Jurkat, Clone E6-1 (cell line): ENCODE results near the gene SLC37A1.

ENCODE experiments used
- DNase-seq: peaks from one replicate; pipeline ENCODE4 v3.0.0-alpha.2; 2011; ENCODE audit warnings: low read depth, low spot score
- H3K4me3 ChIP-seq: 2 replicates; pipeline ENCODE4 v1.5.1; 2011; ENCODE audit warnings: mild to moderate bottlenecking, low read length, control low read depth, moderate library complexity

The SLC37A1 gene

GRCh38 chr21:42566524-42567213, 53.0 kb downstream of the SLC37A1 start:
- no peak overlapping the region for H3K4me3 ChIP-seq
- no peak for DNase-seq

DNA sequence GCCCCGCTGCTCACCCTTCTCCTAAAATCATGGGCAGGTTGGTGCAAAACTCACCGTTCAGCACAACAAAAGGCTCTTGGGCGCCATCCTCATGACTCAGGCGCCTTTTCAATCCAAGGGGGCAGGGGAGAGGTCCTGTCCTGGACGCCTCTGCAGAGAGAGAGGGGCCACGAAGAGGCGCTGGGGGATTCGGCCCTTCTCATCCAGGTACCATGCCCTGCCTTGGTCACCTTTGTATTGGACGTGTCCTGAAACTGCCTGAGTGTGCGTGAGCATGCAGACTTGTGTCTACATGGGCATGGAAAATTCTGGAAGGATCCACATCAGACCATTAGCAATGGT, 53.5 kb downstream of the SLC37A1 start:
- DNase-seq: no peak
- no peak overlapping the region for H3K4me3 ChIP-seq

- no peak overlapping the region for H3K4me3 ChIP-seq
- no peak for DNase-seq
These were observed 54.2 kb downstream of the SLC37A1 start for GRCh38 chr21:42567861-42568260.

- DNase-seq: no peak
These were observed 54.7 kb downstream of the SLC37A1 start for GRCh38 chr21:42568376-42568775.

DNA sequence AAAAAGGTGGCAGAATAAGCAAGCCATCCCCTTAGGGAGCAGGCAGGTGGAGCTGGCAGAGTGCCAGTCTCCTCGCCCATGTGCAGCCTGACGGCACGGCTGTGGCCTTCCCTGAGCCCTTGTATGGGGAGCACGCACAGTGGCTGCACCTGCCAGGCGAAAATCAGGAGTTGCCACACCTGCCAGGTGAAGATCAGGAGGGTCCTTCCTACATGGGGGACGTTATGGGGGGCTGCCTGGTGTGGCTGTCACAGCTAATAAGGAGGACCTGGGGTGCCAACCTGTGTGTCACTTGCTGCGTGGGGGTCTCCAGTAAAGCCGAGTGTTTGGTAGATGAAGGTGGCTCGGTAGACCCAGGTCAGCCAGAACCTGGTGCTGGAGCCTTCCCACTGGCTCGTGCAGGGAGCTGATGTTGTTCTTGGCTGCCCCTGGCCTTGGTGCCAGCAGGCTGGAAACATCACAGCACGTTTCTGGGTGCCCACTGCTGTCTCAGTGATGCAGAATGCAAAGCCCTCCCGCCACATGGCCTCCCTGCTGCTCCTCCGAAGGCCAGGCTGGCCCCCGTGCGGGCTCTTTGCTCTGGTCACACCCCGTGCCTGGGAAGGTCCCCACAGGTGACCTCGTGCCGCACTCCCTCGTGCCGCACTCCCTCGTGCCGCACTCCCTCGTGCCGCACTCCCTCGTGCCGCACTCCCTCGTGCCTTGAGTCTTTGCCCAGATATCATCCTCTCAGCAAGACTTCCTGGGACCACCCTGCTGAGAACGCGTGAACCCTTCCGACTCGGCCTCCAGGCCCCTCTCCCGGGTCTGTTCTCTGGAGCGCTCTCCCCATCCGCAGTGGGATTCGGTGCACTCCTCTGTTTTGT, 55.4 kb downstream of the SLC37A1 start:
- no peak overlapping the region for H3K4me3 ChIP-seq
- DNase-seq: no peak

More at GRCh38 chr21:42568376-42568775, 54.7 kb downstream of the SLC37A1 start:
- H3K4me3 ChIP-seq: no peak overlapping the region

GRCh38 chr21:42569732-42570301, 56.2 kb downstream of the SLC37A1 start:
- H3K4me3 ChIP-seq: no peak overlapping the region
- no peak for DNase-seq

GRCh38 chr21:42570362-42570761, 56.7 kb downstream of the SLC37A1 start:
- DNase-seq: no peak
- H3K4me3 ChIP-seq: no peak overlapping the region

DNA sequence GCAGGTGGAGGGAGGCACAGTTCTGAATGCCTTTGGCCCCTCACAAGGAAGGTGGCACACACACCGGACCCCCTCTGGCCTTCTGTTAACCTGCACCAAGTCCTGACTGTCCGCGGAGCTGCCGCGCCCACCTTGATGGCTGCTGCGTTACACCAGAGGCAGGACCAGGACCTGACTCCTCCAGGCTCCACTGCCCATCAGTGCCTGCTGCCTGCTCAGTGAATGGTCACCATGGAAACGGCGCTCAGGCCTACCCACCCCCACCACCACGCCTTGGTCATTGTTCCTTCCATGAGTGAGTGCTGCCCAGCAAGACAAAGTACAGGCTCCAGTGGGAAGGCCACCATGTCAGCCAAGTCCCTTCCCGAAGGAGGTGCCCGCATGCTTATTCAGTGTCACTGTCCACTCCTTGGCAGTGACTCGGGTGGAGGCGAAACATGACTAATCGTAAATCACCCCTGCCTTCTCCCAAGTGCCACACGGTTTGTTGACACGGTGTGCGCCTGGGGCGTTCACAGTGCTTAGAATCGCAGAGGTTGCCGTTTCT, 57.3 kb downstream of the SLC37A1 start:
- H3K4me3 ChIP-seq: no peak overlapping the region
- no peak for DNase-seq

DNA sequence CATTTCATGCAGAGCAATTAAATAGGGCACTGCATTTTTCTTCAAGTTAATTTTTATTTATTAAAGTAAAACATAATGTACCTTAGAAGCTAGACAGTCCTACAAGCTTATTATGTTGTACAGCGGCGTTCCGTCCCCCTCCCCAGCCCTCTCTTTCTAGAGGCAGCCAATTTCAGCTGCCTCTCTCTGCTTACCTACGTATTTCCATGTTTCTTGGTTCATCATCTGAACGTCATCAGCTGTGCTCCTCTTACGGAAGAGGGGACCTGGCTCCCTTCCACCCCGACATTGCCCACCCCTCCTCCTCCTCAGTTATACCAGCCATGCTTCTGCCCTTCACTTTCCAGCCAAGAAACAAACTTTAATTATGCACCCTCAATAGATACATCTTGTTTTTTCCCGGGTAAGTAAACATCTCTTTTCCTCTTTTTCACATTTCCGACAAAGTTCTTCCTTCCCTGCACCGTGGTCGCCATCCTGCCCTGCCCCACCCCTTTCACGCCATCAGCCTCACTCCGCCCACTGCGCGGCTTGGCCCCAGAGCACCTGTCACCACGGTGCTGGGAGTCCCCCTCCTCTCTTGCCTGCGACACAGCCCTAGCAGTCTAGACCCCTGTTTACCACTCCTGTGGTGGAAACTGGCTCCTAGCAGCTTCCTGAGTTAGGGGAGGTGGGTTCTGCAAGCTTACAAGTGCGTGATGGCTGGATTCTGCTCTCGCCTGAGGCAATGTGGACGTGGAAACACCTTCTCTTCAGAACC, 57.9 kb downstream of the SLC37A1 start:
- no peak for DNase-seq

DNA sequence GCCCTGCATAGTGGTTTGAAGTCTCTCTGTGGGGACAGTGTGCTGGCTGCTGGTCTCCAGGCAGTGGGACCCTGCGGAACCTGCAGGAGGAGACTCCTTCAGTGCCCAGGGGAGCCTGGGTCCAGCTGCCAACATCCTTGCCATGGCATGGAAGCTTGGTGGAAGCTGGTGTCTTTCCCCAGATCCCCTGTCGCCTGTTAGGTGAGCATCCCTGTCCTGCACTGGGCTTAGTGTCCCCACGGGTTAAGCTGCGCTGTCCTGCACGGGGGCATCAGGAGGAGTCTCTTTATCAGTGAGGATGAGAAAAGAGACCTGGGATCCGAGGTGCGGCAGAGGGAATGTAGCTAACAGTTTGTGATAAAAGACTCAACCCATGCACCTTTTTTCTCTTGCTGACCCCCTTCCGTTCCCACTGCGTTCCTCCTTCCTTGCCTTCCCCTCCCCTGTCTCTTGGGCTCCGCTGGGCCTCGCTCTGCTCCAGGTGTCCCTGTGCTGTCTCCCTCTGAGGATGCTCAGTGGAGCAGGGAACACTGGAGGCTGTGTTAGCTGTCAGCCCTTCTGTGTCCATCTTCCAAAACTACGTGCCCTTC, 59.3 kb downstream of the SLC37A1 start:
- no peak for DNase-seq
- H3K4me3 ChIP-seq: no peak overlapping the region

More for the DNA sequence above, 57.9 kb downstream of the SLC37A1 start:
- no peak overlapping the region for H3K4me3 ChIP-seq

GRCh38 chr21:42574234-42575027, 60.8 kb downstream of the SLC37A1 start:
- DNase-seq: no peak
- H3K4me3 ChIP-seq: no peak overlapping the region

GRCh38 chr21:42575111-42575510, 61.5 kb downstream of the SLC37A1 start:
- H3K4me3 ChIP-seq: no peak overlapping the region
- DNase-seq: no peak

- no peak for DNase-seq
- no peak overlapping the region for H3K4me3 ChIP-seq
These were observed 63.0 kb downstream of the SLC37A1 start for GRCh38 chr21:42576639-42577038.

GRCh38 chr21:42578034-42578433, 64.4 kb downstream of the SLC37A1 start:
- no peak for DNase-seq
- no peak overlapping the region for H3K4me3 ChIP-seq

DNA sequence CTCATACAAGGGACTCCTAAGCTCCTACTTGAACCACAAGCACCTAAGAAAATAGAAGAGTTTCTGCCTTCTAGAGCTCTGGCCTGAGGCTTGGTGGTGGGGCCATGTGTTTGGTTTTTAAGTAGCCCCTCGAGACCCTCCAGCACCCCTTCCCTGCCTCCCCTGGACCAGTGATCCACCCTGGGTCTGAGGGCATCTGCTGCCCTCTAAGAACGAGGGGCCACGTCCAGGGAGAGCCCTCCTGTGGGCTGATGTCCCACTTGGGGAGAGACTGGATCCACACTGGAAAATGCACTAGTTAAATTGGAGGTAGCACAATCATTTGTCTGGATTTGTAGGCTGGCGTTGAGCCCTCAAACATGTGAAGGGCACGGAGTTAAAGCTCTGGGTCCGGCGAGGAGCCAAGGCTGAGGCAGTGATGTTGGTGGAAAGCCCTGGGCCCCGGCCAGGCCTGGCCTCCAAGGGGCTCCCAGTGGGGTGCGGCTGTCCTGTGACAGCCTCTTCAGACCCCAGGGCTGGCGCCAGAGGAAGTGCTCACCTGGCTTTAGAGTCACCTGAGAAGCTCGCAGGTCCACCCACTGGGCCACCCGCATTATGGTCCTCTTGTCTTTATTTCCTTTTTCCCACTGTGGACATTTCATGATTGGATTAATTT, 65.2 kb downstream of the SLC37A1 start:
- no peak for DNase-seq
- no peak overlapping the region for H3K4me3 ChIP-seq

- DNase-seq: no peak
- H3K4me3 ChIP-seq: no peak overlapping the region
These were observed 65.9 kb downstream of the SLC37A1 start for GRCh38 chr21:42579456-42580075.

GRCh38 chr21:42580076-42580792, 66.6 kb downstream of the SLC37A1 start:
- no peak for DNase-seq
- no peak overlapping the region for H3K4me3 ChIP-seq
